Measurements from ENCODE around the gene HIBADH. TPM values are rescaled to one million over a fixed set of nuclear protein-coding genes. Genes with fewer than 3 reads are reported as not detected.

HIBADH gene
- polyA plus RNA-seq, 1 donor (not counting 4 experiments of a cell fraction or from before 2014, with no cell fraction given) = 42.6 TPM

- DNase-seq (ENCODE audit: low read depth, low spot score) (no peak), FAIRE-seq (no peak)
- H3K4me3 ChIP-seq (ENCODE audit: control insufficient read depth in 2 of 3, extremely low read depth in 1 of 3, insufficient read depth in 2 of 3, low read depth in 1 of 3, low read length in 3 of 3) = no peak overlapping the region
- no peaks in the 10 kb centered on the region for H4K20me1 ChIP-seq (ENCODE audit: control insufficient read depth, extremely low read depth, insufficient read depth, low read length)
- no peaks in the 10 kb centered on the region for H3K9me3 ChIP-seq (ENCODE audit: control insufficient read depth, low read depth, low read length)
- H3K79me2 ChIP-seq (ENCODE audit: control insufficient read depth, insufficient read depth, low read length) = no peaks in the 10 kb centered on the region
- TF ChIP-seq EZH2 (IDR thresholded peaks at IDR 0.05; ENCODE audit: low read length) = no peak
- TF ChIP-seq, protein P1, sequence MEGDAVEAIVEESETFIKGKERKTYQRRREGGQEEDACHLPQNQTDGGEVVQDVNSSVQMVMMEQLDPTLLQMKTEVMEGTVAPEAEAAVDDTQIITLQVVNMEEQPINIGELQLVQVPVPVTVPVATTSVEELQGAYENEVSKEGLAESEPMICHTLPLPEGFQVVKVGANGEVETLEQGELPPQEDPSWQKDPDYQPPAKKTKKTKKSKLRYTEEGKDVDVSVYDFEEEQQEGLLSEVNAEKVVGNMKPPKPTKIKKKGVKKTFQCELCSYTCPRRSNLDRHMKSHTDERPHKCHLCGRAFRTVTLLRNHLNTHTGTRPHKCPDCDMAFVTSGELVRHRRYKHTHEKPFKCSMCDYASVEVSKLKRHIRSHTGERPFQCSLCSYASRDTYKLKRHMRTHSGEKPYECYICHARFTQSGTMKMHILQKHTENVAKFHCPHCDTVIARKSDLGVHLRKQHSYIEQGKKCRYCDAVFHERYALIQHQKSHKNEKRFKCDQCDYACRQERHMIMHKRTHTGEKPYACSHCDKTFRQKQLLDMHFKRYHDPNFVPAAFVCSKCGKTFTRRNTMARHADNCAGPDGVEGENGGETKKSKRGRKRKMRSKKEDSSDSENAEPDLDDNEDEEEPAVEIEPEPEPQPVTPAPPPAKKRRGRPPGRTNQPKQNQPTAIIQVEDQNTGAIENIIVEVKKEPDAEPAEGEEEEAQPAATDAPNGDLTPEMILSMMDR (optimal IDR thresholded peaks at IDR 0.05 in 1 of 3, IDR thresholded peaks at IDR 0.05 in 1 of 3, conservative IDR thresholded peaks at IDR 0.05 in 1 of 3; ENCODE audit: extremely low read depth in 1 of 3, insufficient read depth in 2 of 3, low read length in 3 of 3) = no peak
- H3K4me1 ChIP-seq (ENCODE audit: control insufficient read depth, extremely low read depth, insufficient read depth, low read length) = no peaks in the 10 kb centered on the region
- no peak overlapping the region for H3K4me2 ChIP-seq (ENCODE audit: control insufficient read depth, extremely low read depth, insufficient read depth, low read depth, low read length)
- dilution Hi-C loops (cut with MboI; ENCODE audit: extremely low pct_ligation_motif_present, low sequenced_read_pairs) = no loop called here
- no peak overlapping the region for H3K9ac ChIP-seq (ENCODE audit: control insufficient read depth, extremely low read depth, insufficient read depth, low read length)
- no peaks in the 10 kb centered on the region for H3K27me3 ChIP-seq (ENCODE audit: control insufficient read depth, extremely low read depth, insufficient read depth, low read length)
- H3K27ac ChIP-seq (ENCODE audit: control insufficient read depth, insufficient read depth, low read length) = no peak overlapping the region
- H2AFZ ChIP-seq (ENCODE audit: control insufficient read depth, low read length) = no peak overlapping the region
- H3K9me1 ChIP-seq (ENCODE audit: control insufficient read depth, extremely low read depth, insufficient read depth, low read length) = no peaks in the 10 kb centered on the region
- no peaks in the 10 kb centered on the region for H3K36me3 ChIP-seq (ENCODE audit: control insufficient read depth in 2 of 2, extremely low read depth in 1 of 2, insufficient read depth in 2 of 2, low read length in 2 of 2)
Observed at GRCh38 chr7:27569106-27569505, 93.6 kb downstream of the HIBADH start.

GRCh38 chr7:27567266-27567665 lies 95.4 kb downstream of the HIBADH start:
- Histone ChIP-seq H3K4me1 (ENCODE audit: control insufficient read depth, extremely low read depth, insufficient read depth, low read length) (no peaks in the 10 kb centered on the region), H3K9me3 (ENCODE audit: control insufficient read depth, low read depth, low read length) (no peaks in the 10 kb centered on the region), H3K36me3 (ENCODE audit: control insufficient read depth in 2 of 2, extremely low read depth in 1 of 2, insufficient read depth in 2 of 2, low read length in 2 of 2) (no peaks in the 10 kb centered on the region), H3K79me2 (ENCODE audit: control insufficient read depth, insufficient read depth, low read length) (no peaks in the 10 kb centered on the region), H4K20me1 (ENCODE audit: control insufficient read depth, extremely low read depth, insufficient read depth, low read length) (no peaks in the 10 kb centered on the region), H3K27ac (ENCODE audit: control insufficient read depth, insufficient read depth, low read length) (no peak overlapping the region), H3K4me2 (ENCODE audit: control insufficient read depth, extremely low read depth, insufficient read depth, low read depth, low read length) (no peak overlapping the region), H3K27me3 (ENCODE audit: control insufficient read depth, extremely low read depth, insufficient read depth, low read length) (no peaks in the 10 kb centered on the region), H2AFZ (ENCODE audit: control insufficient read depth, low read length) (no peak overlapping the region), H3K9me1 (ENCODE audit: control insufficient read depth, extremely low read depth, insufficient read depth, low read length) (no peaks in the 10 kb centered on the region), H3K9ac (ENCODE audit: control insufficient read depth, extremely low read depth, insufficient read depth, low read length) (no peak overlapping the region), H3K4me3 (ENCODE audit: control insufficient read depth in 2 of 3, extremely low read depth in 1 of 3, insufficient read depth in 2 of 3, low read depth in 1 of 3, low read length in 3 of 3) (no peak overlapping the region)
- no peak for FAIRE-seq
- TF ChIP-seq EZH2 (IDR thresholded peaks at IDR 0.05; ENCODE audit: low read length) = no peak
- TF ChIP-seq, protein P1 (optimal IDR thresholded peaks at IDR 0.05 in 1 of 3, IDR thresholded peaks at IDR 0.05 in 1 of 3, conservative IDR thresholded peaks at IDR 0.05 in 1 of 3; ENCODE audit: extremely low read depth in 1 of 3, insufficient read depth in 2 of 3, low read length in 3 of 3) = no peak
- dilution Hi-C loops (cut with MboI; ENCODE audit: extremely low pct_ligation_motif_present, low sequenced_read_pairs) = no loop called here
- DNase-seq (ENCODE audit: low read depth, low spot score) = no peak
